GM06990 (cell line): ENCODE results near the gene SENP2.

Experiments
- DNase-seq: peaks from one replicate; pipeline ENCODE4 v3.0.0-alpha.2; 2011; ENCODE audit not compliant: insufficient read length; ENCODE audit errors: extremely low read depth
- H3K27me3 ChIP-seq: replicated peaks from 2 replicates; pipeline ENCODE4 v1.6.0; 2011; ENCODE audit warnings: low read length; ENCODE audit not compliant: control insufficient read depth, insufficient read depth
- H3K36me3 ChIP-seq: 2 replicates; pipeline ENCODE4 v1.5.1; 2011; ENCODE audit warnings: low read length; ENCODE audit not compliant: control insufficient read depth, insufficient read depth
- H3K4me3 ChIP-seq: replicated peaks from 2 replicates; pipeline ENCODE4 v1.5.1; 2011; ENCODE audit warnings: low read depth, mild to moderate bottlenecking, control low read depth, low read length
- TF ChIP-seq, protein P1 (sequence below): IDR thresholded peaks from 2 replicates; pipeline ENCODE4 v1.5.1; 2011; ENCODE audit warnings: low read length, control low read depth, mild to moderate bottlenecking, inconsistent platforms; ENCODE audit not compliant: insufficient read depth, poor library complexity, severe bottlenecking

Gene SENP2

DNA sequence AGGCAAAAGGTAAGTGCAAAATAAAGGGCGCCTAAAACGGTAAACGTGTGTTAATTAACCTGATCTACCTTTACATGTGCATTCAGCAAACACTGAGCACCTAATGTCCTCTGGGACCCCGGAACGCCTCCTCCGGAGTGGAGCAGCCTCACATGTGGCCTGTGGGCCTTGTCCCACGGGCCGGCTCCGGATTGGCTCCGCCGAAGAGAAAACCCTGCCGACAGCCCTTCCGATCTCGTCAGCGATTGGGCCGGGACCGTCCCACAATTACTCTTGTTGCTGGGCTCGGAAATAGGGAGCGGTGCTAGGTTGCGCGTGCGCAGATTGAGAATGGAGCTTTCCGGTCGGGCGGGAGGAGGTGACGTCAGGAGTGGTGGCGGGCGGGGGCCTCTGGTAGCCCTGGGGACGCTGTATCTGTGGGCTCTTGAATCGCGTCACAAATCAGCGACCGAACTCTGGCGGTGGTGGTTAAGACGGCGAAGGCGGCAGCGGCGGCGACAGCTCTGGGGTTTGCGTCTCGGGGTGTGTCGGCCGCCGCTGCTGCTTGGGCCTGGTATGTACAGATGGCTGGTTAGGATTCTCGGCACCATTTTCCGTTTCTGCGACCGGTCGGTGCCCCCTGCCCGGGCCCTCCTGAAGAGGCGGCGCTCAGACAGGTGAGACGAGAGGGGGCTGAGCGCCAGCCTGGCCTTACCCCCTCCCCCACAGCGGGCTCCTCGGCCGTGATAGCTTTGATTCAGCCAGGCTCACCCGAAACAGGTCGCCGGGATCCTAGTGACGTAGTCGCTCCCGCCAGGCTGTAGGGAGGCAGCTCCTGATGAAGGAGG lies at the start of gene SENP2:
Gene SENP2 (plus strand): TSS at position 437 of the 827 bp plus-strand sequence. CDS start 119 bp downstream, at position 556.
- TF ChIP-seq, protein P1, sequence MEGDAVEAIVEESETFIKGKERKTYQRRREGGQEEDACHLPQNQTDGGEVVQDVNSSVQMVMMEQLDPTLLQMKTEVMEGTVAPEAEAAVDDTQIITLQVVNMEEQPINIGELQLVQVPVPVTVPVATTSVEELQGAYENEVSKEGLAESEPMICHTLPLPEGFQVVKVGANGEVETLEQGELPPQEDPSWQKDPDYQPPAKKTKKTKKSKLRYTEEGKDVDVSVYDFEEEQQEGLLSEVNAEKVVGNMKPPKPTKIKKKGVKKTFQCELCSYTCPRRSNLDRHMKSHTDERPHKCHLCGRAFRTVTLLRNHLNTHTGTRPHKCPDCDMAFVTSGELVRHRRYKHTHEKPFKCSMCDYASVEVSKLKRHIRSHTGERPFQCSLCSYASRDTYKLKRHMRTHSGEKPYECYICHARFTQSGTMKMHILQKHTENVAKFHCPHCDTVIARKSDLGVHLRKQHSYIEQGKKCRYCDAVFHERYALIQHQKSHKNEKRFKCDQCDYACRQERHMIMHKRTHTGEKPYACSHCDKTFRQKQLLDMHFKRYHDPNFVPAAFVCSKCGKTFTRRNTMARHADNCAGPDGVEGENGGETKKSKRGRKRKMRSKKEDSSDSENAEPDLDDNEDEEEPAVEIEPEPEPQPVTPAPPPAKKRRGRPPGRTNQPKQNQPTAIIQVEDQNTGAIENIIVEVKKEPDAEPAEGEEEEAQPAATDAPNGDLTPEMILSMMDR = no peak
- Histone ChIP-seq H3K36me3 (no peaks in the 10 kb centered on the region), H3K27me3 (no peaks in the 10 kb centered on the region), H3K4me3 (peak within 1 kb of the TSS; percentile 93)
- peak; percentile 99 for DNase-seq

DNA sequence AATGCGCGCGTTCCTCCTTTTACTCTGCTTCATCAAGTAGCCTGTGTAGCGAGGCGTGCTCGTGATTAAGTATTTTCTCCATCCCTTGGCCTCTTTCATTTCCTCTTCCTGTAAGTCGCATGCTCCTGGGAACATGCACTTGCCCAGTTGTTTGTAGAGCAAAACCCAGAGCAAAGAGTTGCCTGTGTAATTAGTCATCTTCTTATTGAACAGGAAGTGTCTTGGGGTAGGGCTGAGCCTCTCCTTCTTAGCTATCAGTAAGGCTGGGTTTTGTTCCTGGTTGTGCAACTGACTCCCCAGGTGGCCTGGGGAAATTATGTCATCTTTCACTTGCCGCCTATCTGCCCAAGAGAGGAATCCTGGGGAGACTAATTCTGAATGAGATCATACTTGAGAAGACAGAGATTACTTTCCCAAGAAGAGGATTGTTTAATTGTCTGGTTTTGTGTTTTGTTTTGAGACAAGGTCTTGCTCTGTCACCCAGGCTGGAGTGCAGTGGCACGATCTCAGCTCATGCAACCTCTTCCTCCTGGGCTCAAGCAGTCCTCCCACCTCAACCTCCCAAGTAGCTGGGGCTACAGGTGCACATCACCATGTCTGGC lies 48.6 kb upstream of the SENP2 start:
- Histone ChIP-seq H3K36me3 (no peaks in the 10 kb centered on the region), H3K4me3 (no peak overlapping the region), H3K27me3 (no peaks in the 10 kb centered on the region)
- TF ChIP-seq, protein P1 = no peak
- DNase-seq = peak; percentile 79

DNA sequence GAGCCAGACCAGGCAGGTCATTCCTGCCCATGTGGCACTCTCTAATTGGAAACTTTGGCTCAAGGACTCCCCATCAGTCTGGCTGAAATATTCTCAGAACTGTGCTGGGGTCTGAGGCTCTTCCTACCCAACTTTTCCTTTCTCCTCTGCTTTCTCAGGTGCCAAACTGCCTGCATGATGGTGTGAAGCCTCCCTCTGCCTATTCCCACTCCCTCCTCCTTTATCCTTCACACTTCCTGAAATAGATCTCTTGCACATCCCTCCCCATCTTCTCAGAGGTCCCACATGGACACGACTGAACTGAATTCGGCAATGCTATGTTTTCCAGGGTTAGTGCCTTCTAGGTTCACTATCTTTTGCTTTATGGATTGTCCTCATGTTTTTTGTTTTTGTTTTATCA lies 46.2 kb upstream of the SENP2 start:
- TF ChIP-seq, protein P1 = no peak
- no peaks in the 10 kb centered on the region for H3K36me3 ChIP-seq
- H3K4me3 ChIP-seq = no peak overlapping the region
- H3K27me3 ChIP-seq = no peaks in the 10 kb centered on the region
- DNase-seq = no peak

DNA sequence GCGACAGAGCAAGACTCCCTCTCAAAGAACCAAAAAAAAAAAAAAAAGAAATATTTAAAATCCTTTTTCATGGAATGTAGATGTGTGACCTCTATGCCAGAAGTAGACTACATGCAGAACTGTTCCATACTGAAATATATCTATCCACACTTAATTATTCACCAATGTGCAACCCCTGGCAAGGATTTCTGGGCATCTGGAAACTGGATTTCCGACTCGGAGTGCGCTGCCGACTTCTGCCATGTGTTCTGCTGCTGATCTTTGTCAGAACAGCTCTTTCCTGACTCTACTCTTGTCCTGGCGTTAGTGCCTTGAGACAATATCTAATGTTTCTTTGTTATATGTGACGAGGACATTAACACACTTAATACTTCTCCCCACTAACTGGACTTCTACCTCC lies 45.4 kb upstream of the SENP2 start:
- TF ChIP-seq, protein P1 = no peak
- Histone ChIP-seq H3K36me3 (no peaks in the 10 kb centered on the region), H3K27me3 (no peaks in the 10 kb centered on the region), H3K4me3 (no peak overlapping the region)
- DNase-seq = no peak

DNA sequence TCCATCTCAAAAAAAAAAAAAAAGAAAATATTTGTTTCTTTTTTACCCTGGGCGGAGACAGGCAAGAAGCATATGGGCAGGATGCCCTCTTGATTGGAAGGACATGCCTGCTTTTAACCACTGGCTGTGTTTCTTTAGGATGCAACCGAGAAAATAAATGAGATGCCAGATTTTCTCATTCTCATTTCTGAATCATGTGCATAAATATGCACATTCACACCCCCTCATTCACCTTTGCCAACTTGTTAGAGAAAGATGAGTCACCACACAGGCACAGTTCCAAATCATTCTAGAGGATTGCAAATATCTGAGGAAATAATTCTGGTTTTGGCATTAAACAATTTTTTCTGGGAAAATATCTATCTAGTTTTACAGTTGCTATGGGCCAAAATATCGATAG lies 37.0 kb upstream of the SENP2 start:
- TF ChIP-seq, protein P1 = no peak
- DNase-seq = no peak
- Histone ChIP-seq H3K36me3 (no peaks in the 10 kb centered on the region), H3K27me3 (no peaks in the 10 kb centered on the region), H3K4me3 (no peak overlapping the region)
